ENCODE results near the gene CMC1.

CMC1 gene

GRCh38 chr3:28308196-28308595 is 66.8 kb downstream of the CMC1 start:
- DNase-seq: no peak

GRCh38 chr3:28315711-28316110 is 74.3 kb downstream of the CMC1 start:
- no peak for DNase-seq

- DNase-seq: no peak
These were observed 74.8 kb downstream of the CMC1 start for GRCh38 chr3:28316226-28316625.

GRCh38 chr3:28317438-28318022 is 76.1 kb downstream of the CMC1 start:
- DNase-seq: peak; percentile 25

GRCh38 chr3:28320981-28321380 is 79.6 kb downstream of the CMC1 start:
- no peak for DNase-seq

GRCh38 chr3:28322464-28322863 is 81.0 kb downstream of the CMC1 start:
- no peak for DNase-seq

GRCh38 chr3:28326458-28326926 is 85.1 kb downstream of the CMC1 start:
- DNase-seq: no peak

GRCh38 chr3:28328188-28329151 is 87.1 kb downstream of the CMC1 start:
- peak; percentile 3 for DNase-seq

- DNase-seq: no peak
These were observed 93.1 kb downstream of the CMC1 start for GRCh38 chr3:28334552-28334951.

GRCh38 chr3:28335246-28335645 is 93.8 kb downstream of the CMC1 start:
- no peak for DNase-seq

- DNase-seq: no peak
These were observed 95.8 kb downstream of the CMC1 start for GRCh38 chr3:28337230-28337629.

GRCh38 chr3:28343144-28343543 is 101.7 kb downstream of the CMC1 start:
- no peak for DNase-seq

- DNase-seq: no peak
These were observed 104.3 kb downstream of the CMC1 start for GRCh38 chr3:28345690-28346089.

- no peak for DNase-seq
These were observed 106.2 kb downstream of the CMC1 start for GRCh38 chr3:28347374-28348264.

GRCh38 chr3:28348265-28348628 is 106.8 kb downstream of the CMC1 start:
- DNase-seq: no peak

GRCh38 chr3:28348629-28349468 is 107.4 kb downstream of the CMC1 start, which contains the start of the genes AZI2 and ZCWPW2:
Gene AZI2, minus strand, starts transcription at chr3:28348824. Its CDS starts 8,207 bp downstream, at chr3:28340617.
Gene ZCWPW2, plus strand, starts transcription at chr3:28348721. Its CDS starts 64,348 bp downstream, at chr3:28413069.
- peak; percentile 89 for DNase-seq

GRCh38 chr3:28349469-28350000 is 108.1 kb downstream of the CMC1 start:
- DNase-seq: no peak
